ENCODE data around the gene SEH1L. TPM values are rescaled to one million over a fixed set of nuclear protein-coding genes. Genes with fewer than 3 reads are reported as not detected.

The SEH1L gene
- total RNA-seq, 1 experiment from 2014 or later, result 98.3 TPM

DNA sequence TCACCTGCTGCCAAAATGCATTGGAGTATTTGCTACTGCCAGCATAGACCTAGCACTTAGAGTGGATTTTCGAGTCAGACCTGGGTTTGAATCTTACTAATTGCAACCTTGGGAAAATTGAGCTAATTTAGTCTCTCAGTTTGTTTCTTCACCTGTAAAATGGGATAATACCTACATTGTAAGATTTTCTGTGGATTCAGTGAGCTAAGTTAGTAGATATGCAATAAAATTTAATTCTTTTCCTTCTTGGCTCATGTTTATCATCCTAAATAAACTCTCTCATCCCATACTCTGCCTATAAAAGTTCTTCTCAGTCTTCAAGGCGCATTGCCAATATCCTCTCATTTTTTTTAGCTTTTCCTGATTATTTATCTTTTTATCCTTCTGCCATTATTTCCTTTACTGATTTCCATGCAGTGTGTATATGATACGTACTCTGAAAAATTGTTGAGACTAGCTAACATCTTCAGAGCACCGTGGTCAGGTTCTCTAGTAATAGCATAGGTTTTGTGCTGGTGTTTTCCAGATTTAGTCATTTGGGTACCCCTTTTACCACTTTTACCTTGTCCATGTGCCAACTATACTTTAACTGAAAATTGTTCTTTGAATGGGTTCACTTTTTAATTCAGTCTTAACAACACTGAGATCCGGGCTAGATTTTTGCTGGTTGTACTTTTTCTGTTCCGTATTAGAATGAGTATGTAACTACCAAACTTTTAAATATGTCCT lies 50.7 kb downstream of the SEH1L start:
- no peaks in the 10 kb centered on the region for H3K9me2 ChIP-seq (ENCODE audit: insufficient read depth)
- H2AFZ ChIP-seq, result no peak overlapping the region
- ChIA-PET POLR2A (ENCODE audit: unreplicated experiment) (interaction anchor here (0.6 kb wide), 1 partner anchor 257 kb away, joined by 11 read pairs; no protein-coding TSS in a partner anchor), CTCF (no interaction called here)
- H3K4me1 ChIP-seq (replicated peaks; ENCODE audit: insufficient read depth), result peaks cover 1% of the 10 kb centered on the region; the same call in 1 of the 2 replicates
- no peak for TF ChIP-seq EZH2 (IDR thresholded peaks at IDR 0.05; ENCODE audit: low read depth)
- TF ChIP-seq, protein P1, sequence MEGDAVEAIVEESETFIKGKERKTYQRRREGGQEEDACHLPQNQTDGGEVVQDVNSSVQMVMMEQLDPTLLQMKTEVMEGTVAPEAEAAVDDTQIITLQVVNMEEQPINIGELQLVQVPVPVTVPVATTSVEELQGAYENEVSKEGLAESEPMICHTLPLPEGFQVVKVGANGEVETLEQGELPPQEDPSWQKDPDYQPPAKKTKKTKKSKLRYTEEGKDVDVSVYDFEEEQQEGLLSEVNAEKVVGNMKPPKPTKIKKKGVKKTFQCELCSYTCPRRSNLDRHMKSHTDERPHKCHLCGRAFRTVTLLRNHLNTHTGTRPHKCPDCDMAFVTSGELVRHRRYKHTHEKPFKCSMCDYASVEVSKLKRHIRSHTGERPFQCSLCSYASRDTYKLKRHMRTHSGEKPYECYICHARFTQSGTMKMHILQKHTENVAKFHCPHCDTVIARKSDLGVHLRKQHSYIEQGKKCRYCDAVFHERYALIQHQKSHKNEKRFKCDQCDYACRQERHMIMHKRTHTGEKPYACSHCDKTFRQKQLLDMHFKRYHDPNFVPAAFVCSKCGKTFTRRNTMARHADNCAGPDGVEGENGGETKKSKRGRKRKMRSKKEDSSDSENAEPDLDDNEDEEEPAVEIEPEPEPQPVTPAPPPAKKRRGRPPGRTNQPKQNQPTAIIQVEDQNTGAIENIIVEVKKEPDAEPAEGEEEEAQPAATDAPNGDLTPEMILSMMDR (conservative IDR thresholded peaks at IDR 0.05), result no peak
- H3K9me3 ChIP-seq (ENCODE audit: insufficient read depth, low read depth), result no peaks in the 10 kb centered on the region
- peaks cover 4% of the 10 kb centered on the region for H3K36me3 ChIP-seq (ENCODE audit: low read depth)
- no TSS peak for BruUV-seq (replicated peaks)
- H3F3A ChIP-seq (ENCODE audit: insufficient read depth, low read depth), result peaks cover 5% of the 10 kb centered on the region; the same call in 1 of the 2 replicates
- DNase-seq, result no peak
- H3K4me2 ChIP-seq, result no peak overlapping the region
- H3K27me3 ChIP-seq (ENCODE audit: insufficient read depth, low read depth), result no peaks in the 10 kb centered on the region
- intact Hi-C loops (cut with micrococcal nuclease; ENCODE audit: unreplicated experiment), result no loop called here
- H3K27ac ChIP-seq, result no peak overlapping the region
- no peak overlapping the region for H3K4me3 ChIP-seq
- H3K79me2 ChIP-seq (ENCODE audit: low read depth), result peaks cover 57% of the 10 kb centered on the region
- H4K20me1 ChIP-seq (ENCODE audit: insufficient read depth), result peaks cover 18% of the 10 kb centered on the region

DNA sequence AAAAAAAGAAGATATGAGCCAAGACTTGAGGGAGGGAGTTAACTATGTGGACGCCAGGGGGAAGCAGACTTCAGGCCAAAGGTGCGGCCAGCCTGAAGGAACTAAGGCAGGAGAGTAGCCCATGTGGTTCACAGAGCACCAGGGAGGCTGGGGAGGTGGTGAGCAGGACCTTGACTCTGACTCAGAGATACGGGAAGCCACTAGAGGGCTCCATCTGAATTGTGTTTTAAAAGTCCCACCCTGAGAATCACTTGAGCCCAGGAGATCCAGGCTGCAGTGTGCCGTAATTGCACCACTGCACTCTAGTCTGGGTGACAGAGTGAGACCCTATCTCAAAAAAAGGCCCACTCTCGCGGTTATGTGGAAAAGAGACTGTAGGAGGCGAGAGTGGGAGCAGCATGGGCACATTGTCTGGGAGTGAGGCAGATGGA lies 55.7 kb downstream of the SEH1L start:
- Histone ChIP-seq H4K20me1 (ENCODE audit: insufficient read depth) (peaks cover 9% of the 10 kb centered on the region; the same call in 1 of the 2 replicates), H2AFZ (no peak overlapping the region), H3F3A (ENCODE audit: insufficient read depth, low read depth) (no peaks in the 10 kb centered on the region; the same call in 1 of the 2 replicates), H3K9me3 (ENCODE audit: insufficient read depth, low read depth) (no peaks in the 10 kb centered on the region), H3K27me3 (ENCODE audit: insufficient read depth, low read depth) (no peaks in the 10 kb centered on the region), H3K9me2 (ENCODE audit: insufficient read depth) (no peaks in the 10 kb centered on the region), H3K4me1 (replicated peaks; ENCODE audit: insufficient read depth) (no peaks in the 10 kb centered on the region), H3K4me2 (no peak overlapping the region), H3K79me2 (ENCODE audit: low read depth) (peaks cover 18% of the 10 kb centered on the region), H3K4me3 (no peak overlapping the region), H3K27ac (no peak overlapping the region), H3K36me3 (ENCODE audit: low read depth) (peaks cover 9% of the 10 kb centered on the region)
- TF ChIP-seq EZH2 (IDR thresholded peaks at IDR 0.05; ENCODE audit: low read depth), result no peak
- TF ChIP-seq, protein P1 (conservative IDR thresholded peaks at IDR 0.05), result peak; percentile 53; the same call in 1 of the 2 replicates
- BruUV-seq (replicated peaks), result no TSS peak
- ChIA-PET CTCF (no interaction called here), POLR2A (ENCODE audit: unreplicated experiment) (no interaction called here)
- intact Hi-C loops (cut with micrococcal nuclease; ENCODE audit: unreplicated experiment), result loop anchor here (1.0 kb wide), 1 partner anchor 17 kb away; no protein-coding TSS in a partner anchor
- DNase-seq, result no peak

DNA sequence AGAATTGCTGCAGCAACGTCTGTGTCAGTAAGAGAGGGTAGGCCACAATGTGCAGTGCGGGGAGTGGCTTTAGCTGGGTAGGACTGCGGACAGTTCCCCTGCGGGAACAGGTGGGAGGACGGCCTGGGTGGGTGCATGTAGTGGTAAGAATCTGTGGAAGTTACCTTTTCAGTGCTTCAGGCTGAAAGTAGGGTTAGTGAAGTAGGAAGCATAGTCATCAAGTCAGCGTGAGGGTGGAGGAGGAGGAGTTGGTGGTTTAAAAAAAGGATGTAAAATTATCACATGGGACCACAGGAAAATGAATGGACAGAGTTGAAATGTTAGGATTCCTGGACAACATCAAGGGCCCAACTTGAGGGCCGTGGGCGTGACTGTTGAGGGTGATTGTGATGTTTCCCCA lies 56.6 kb downstream of the SEH1L start:
- BruUV-seq (replicated peaks), result no TSS peak
- intact Hi-C loops (cut with micrococcal nuclease; ENCODE audit: unreplicated experiment), result no loop called here
- TF ChIP-seq, protein P1 (conservative IDR thresholded peaks at IDR 0.05), result no peak
- no peak for TF ChIP-seq EZH2 (IDR thresholded peaks at IDR 0.05; ENCODE audit: low read depth)
- peaks cover 8% of the 10 kb centered on the region; the same call in 1 of the 2 replicates for H3K79me2 ChIP-seq (ENCODE audit: low read depth)
- no peak overlapping the region for H3K4me2 ChIP-seq
- H3K4me3 ChIP-seq, result no peak overlapping the region
- no peaks in the 10 kb centered on the region for H3K9me3 ChIP-seq (ENCODE audit: insufficient read depth, low read depth)
- H2AFZ ChIP-seq, result no peak overlapping the region
- no peak overlapping the region for H3K27ac ChIP-seq
- H3K36me3 ChIP-seq (ENCODE audit: low read depth), result peaks cover 9% of the 10 kb centered on the region
- peaks cover 5% of the 10 kb centered on the region; the same call in 1 of the 2 replicates for H4K20me1 ChIP-seq (ENCODE audit: insufficient read depth)
- ChIA-PET POLR2A (ENCODE audit: unreplicated experiment) (no interaction called here), CTCF (interaction anchor here (0.8 kb wide), 1 partner anchor 34 kb away, joined by 3 read pairs; no protein-coding TSS in a partner anchor)
- no peak for DNase-seq
- no peaks in the 10 kb centered on the region for H3K9me2 ChIP-seq (ENCODE audit: insufficient read depth)
- H3K27me3 ChIP-seq (ENCODE audit: insufficient read depth, low read depth), result no peaks in the 10 kb centered on the region
- no peaks in the 10 kb centered on the region for H3K4me1 ChIP-seq (replicated peaks; ENCODE audit: insufficient read depth)
- H3F3A ChIP-seq (ENCODE audit: insufficient read depth, low read depth), result peaks cover 2% of the 10 kb centered on the region; the same call in 1 of the 2 replicates

All from PC-9 (cell line).